Tibial nerve (tissue), 4 donors: ENCODE data around the gene TEX22. TPM values are rescaled to one million over a fixed set of nuclear protein-coding genes. Genes with fewer than 3 reads are reported as not detected.
A peak's percentile ranks its signal among the peaks of the same experiment; 100 is the strongest.

Experiments
- DNase-seq, 2 donors: peaks; one replicate each; pipeline ENCODE4 v3.0.0-alpha.2; 2019; ENCODE audit warnings: low spot score in 2 of 2
- H3K27ac ChIP-seq, 4 donors: fragments of 200-600 bp; sonication (generic) in 3 of 4; one replicate each; pipeline ENCODE4 v1.5.1; 2017 to 2019; ENCODE audit warnings: mild to moderate bottlenecking in 1 of 4
- H3K27me3 ChIP-seq, 2 donors: fragments of 200-600 bp; sonication (generic) in 1 of 2; one replicate each; pipeline versions ENCODE4 v1.5.1 to v1.6.0; 2017 to 2019
- H3K36me3 ChIP-seq, 3 donors: fragments of 200-600 bp; sonication (generic); one replicate each; pipeline ENCODE4 v1.5.1; 2018 to 2019
- H3K4me1 ChIP-seq, 4 donors: fragments of 200-600 bp; sonication (generic) in 3 of 4; one replicate each; pipeline ENCODE4 v1.5.1; 2017 to 2019
- H3K4me3 ChIP-seq, 4 donors: fragments of 200-600 bp; sonication (generic) in 3 of 4; one replicate each; pipeline ENCODE4 v1.5.1; 2017 to 2019; ENCODE audit warnings: mild to moderate bottlenecking in 1 of 4, moderate library complexity in 1 of 4
- H3K9me3 ChIP-seq, 4 donors: fragments of 200-600 bp; sonication (generic) in 3 of 4; one replicate each; pipeline ENCODE4 v1.5.1; 2017 to 2019
- EP300 ChIP-seq, 2 donors: sonication (generic); formaldehyde crosslinking; IDR thresholded peaks; one replicate each; pipeline ENCODE4 v1.6.1; 2017; ENCODE audit warnings: antibody characterized with exemption in 2 of 2, mild to moderate bottlenecking in 1 of 2
- POLR2A ChIP-seq, 2 donors: fragments of 450-650 bp; IDR thresholded peaks; one replicate each; pipeline ENCODE4 v1.6.1; 2017; ENCODE audit warnings: antibody characterized with exemption in 2 of 2, mild to moderate bottlenecking in 2 of 2, moderate library complexity in 2 of 2
- WGBS, 2 donors: methylation state at CpG; one replicate each; pipeline ENCODE4 v1.1.5; 2018; 5-methylcytosine and 5-hydroxymethylcytosine counted together
- total RNA-seq, 4 donors: library from RNA; depleted of rRNA; stranded (reverse); fragments of >200 nt; gene quantifications; one replicate each; pipeline ENCODE4 v1.1.0, GENCODE V29; 2016
- TF ChIP-seq, protein P1 (sequence below), 5 experiments: fragments of 200-600 bp in 3 of 5; fragments of 450-650 bp in 2 of 5; sonication (generic) in 3 of 5; IDR thresholded peaks; one replicate each; pipeline ENCODE4 v1.5.1; 2016 to 2019; ENCODE audit warnings: antibody characterized with exemption in 5 of 5, mild to moderate bottlenecking in 3 of 5, moderate library complexity in 2 of 5

TEX22 gene
- total RNA-seq, 4 donors from 2014 or later: 0.84 to 1.3 (median 1.0) TPM

GRCh38 chr14:105393151-105393550 lies 5.2 kb upstream of the TEX22 start:
- Histone ChIP-seq H3K4me3 (no peak overlapping the region), H3K4me1 (peaks cover 0 to 42% (median 13%) of the 10 kb centered on the region in 4 donors), H3K27me3 (no peaks in the 10 kb centered on the region), H3K27ac (no peak overlapping the region), H3K9me3 (no peaks in the 10 kb centered on the region), H3K36me3 (peaks cover 0 to 67% (median 0%) of the 10 kb centered on the region in 3 donors)
- TF ChIP-seq, protein P1, sequence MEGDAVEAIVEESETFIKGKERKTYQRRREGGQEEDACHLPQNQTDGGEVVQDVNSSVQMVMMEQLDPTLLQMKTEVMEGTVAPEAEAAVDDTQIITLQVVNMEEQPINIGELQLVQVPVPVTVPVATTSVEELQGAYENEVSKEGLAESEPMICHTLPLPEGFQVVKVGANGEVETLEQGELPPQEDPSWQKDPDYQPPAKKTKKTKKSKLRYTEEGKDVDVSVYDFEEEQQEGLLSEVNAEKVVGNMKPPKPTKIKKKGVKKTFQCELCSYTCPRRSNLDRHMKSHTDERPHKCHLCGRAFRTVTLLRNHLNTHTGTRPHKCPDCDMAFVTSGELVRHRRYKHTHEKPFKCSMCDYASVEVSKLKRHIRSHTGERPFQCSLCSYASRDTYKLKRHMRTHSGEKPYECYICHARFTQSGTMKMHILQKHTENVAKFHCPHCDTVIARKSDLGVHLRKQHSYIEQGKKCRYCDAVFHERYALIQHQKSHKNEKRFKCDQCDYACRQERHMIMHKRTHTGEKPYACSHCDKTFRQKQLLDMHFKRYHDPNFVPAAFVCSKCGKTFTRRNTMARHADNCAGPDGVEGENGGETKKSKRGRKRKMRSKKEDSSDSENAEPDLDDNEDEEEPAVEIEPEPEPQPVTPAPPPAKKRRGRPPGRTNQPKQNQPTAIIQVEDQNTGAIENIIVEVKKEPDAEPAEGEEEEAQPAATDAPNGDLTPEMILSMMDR (IDR thresholded peaks at IDR 0.05): no peak
- TF ChIP-seq EP300 (IDR thresholded peaks at IDR 0.05) (no peak), POLR2A (IDR thresholded peaks at IDR 0.05) (no peak)
- WGBS, 2 donors: 89 to 95% methylated on average over 12 to 14 of the region's 14 CpGs
- no peak for DNase-seq

- Histone ChIP-seq H3K36me3 (peaks cover 0 to 65% (median 0%) of the 10 kb centered on the region in 3 donors), H3K27ac (no peak overlapping the region), H3K27me3 (no peaks in the 10 kb centered on the region), H3K4me1 (peaks cover 0 to 39% (median 18%) of the 10 kb centered on the region in 4 donors), H3K9me3 (no peaks in the 10 kb centered on the region), H3K4me3 (no peak overlapping the region)
- WGBS, 2 donors: 68 to 81% methylated on average over 25 of the region's 25 CpGs
- TF ChIP-seq POLR2A (IDR thresholded peaks at IDR 0.05): no peak
- no peak for TF ChIP-seq EP300 (IDR thresholded peaks at IDR 0.05)
- TF ChIP-seq, protein P1 (IDR thresholded peaks at IDR 0.05): no peak
- DNase-seq: no peak
Measured at GRCh38 chr14:105394714-105395537, 3.4 kb upstream of the TEX22 start.

GRCh38 chr14:105395538-105395854 lies 2.8 kb upstream of the TEX22 start:
- WGBS, 2 donors: 93 to 94% methylated on average over 8 of the region's 8 CpGs
- Histone ChIP-seq H3K9me3 (peaks cover 0 to under 1% (median 0%) of the 10 kb centered on the region in 4 donors), H3K4me1 (peaks cover 0 to 33% (median 12%) of the 10 kb centered on the region in 4 donors), H3K36me3 (peaks cover 0 to 67% (median 4%) of the 10 kb centered on the region in 3 donors), H3K27ac (no peak overlapping the region), H3K27me3 (no peaks in the 10 kb centered on the region), H3K4me3 (no peak overlapping the region)
- TF ChIP-seq EP300 (IDR thresholded peaks at IDR 0.05) (no peak), POLR2A (IDR thresholded peaks at IDR 0.05) (no peak)
- TF ChIP-seq, protein P1 (IDR thresholded peaks at IDR 0.05): no peak
- no peak for DNase-seq

DNA sequence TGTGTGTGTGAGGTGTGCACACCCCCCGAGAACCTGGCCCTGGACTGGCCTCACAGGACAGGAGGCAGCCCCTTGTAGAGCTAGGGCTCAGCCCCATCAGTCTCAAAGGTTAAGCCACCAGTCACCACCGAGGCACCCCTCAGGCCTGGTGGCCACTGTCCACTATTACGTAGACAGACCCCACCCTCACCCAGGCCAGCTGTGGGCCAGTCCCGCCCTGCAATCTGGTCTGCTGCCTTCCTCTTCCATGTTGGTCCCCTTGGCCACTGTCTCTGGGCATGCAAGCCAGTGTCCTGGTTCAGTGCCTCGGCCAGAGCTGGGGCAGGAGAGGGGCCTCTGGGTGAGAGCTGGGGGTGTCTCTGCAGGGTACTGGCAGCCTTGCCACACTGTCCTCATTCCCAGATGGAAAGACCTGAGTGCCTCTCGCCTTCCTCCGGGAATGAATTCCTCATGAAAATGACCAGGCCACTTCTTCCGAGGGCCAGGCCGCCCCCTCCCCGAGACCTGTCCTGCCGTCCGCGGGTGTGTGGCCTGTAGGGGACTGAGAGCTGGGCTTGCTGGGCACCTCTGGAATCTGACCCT lies 897 bp upstream of the TEX22 start:
- 50 to 55% methylated on average over 9 to 13 of the region's 13 CpGs for WGBS, 2 donors
- Histone ChIP-seq H3K4me1 (peaks cover 0 to 28% (median 12%) of the 10 kb centered on the region in 4 donors), H3K4me3 (peak overlapping the region; percentile 61 to 100 (median 93)), H3K27ac (peak overlapping the region in 3 of 4 donors; percentile 86 to 95 (median 87)), H3K27me3 (no peaks in the 10 kb centered on the region), H3K9me3 (peaks cover 0 to 15% (median 0%) of the 10 kb centered on the region in 4 donors), H3K36me3 (peaks cover 0 to 64% (median 10%) of the 10 kb centered on the region in 3 donors)
- TF ChIP-seq, protein P1 (IDR thresholded peaks at IDR 0.05): no peak
- TF ChIP-seq EP300 (IDR thresholded peaks at IDR 0.05): no peak
- TF ChIP-seq POLR2A (IDR thresholded peaks at IDR 0.05): no peak
- no peak for DNase-seq
